Cardiac muscle cell (in vitro differentiated cells and primary cell): ENCODE results near the gene PIH1D1. TPM values are rescaled to one million over a fixed set of nuclear protein-coding genes. Genes with fewer than 3 reads are reported as not detected.
"Not testable (repeated sequence)": the region's sequence is repeated elsewhere in the genome, so short reads cannot be mapped to it uniquely, and the experiment has no call there.

ENCODE experiments used
- DNase-seq, 2 donors: peaks; one replicate each; pipeline versions ENCODE4 v3.0.0 to v3.0.0-alpha.2; 2010 to 2017; ENCODE audit warnings: low read depth in 1 of 2, low spot score in 1 of 2
- H3K27ac ChIP-seq: fragments of 200-600 bp; sonication (generic); 2 replicates; pipeline ENCODE4 v1.5.1; 2016
- H3K27me3 ChIP-seq: fragments of 200-600 bp; sonication (generic); 2 replicates; pipeline ENCODE4 v1.6.0; 2016; ENCODE audit warnings: control low read depth
- H3K36me3 ChIP-seq: fragments of 200-600 bp; sonication (generic); 2 replicates; pipeline ENCODE4 v1.5.1; 2016; ENCODE audit warnings: control low read depth
- H3K4me1 ChIP-seq: fragments of 200-600 bp; sonication (generic); 2 replicates; pipeline ENCODE4 v1.8.1; 2017; ENCODE audit warnings: low read depth, mild to moderate bottlenecking, mixed run types
- H3K4me3 ChIP-seq: fragments of 200-600 bp; sonication (generic); 2 replicates; pipeline ENCODE4 v1.5.1; 2016; ENCODE audit warnings: mild to moderate bottlenecking
- H3K9me3 ChIP-seq: fragments of 200-600 bp; sonication (generic); 2 replicates; pipeline ENCODE4 v1.5.1; 2017; ENCODE audit warnings: low read depth, mild to moderate bottlenecking, control low read depth
- CTCF ChIP-seq: IDR thresholded peaks from 2 replicates; pipeline ENCODE4 v1.5.1; 2012; ENCODE audit warnings: low read depth, mild to moderate bottlenecking, low read length
- polyA plus RNA-seq: library from polyadenylated mRNA; unstranded; fragments of >200 nt; fragmentation: Nextera tagmentation; extraction: Ambion mirVana; gene quantifications from 2 replicates; pipeline ENCODE4 v1.2.1, GENCODE V29; 2016
- total RNA-seq: library from RNA; depleted of rRNA; stranded (reverse); fragments of >200 nt; gene quantifications from 2 replicates; pipeline ENCODE4 v1.2.3, GENCODE V29; 2016

The PIH1D1 gene
- total and polyA plus RNA-seq, 2 experiments from 2014 or later, result 145 to 156 TPM

GRCh38 chr19:49475191-49475917 is 23.7 kb upstream of the PIH1D1 start:
- Histone ChIP-seq H3K9me3 (no peaks in the 10 kb centered on the region), H3K27ac (no peak overlapping the region), H3K27me3 (no peaks in the 10 kb centered on the region), H3K4me3 (no peak overlapping the region), H3K4me1 (no peaks in the 10 kb centered on the region), H3K36me3 (no peaks in the 10 kb centered on the region)
- no peak for TF ChIP-seq CTCF
- DNase-seq, result no peak

DNA sequence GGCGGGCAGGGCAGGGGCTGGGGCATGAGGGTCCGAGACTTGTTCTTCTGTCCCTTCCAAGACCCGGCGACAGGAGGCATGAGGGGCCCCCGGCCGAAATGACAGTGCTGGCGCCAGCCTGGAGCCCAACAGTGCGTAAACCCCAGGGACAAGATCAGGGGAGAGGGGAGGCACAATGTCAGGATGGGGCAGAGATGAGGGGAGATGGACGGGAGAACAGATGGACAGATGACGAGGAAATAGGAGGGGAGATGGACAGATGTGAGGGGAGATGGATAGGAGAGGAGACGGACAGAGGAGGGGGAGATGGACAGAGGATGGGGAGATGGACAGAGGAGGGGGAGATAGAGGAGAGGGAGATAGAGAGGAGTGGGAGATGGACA is 22.9 kb upstream of the PIH1D1 start:
- Histone ChIP-seq H3K36me3 (no peaks in the 10 kb centered on the region), H3K4me1 (no peaks in the 10 kb centered on the region), H3K9me3 (no peaks in the 10 kb centered on the region), H3K27ac (no peak overlapping the region), H3K4me3 (no peak overlapping the region), H3K27me3 (no peaks in the 10 kb centered on the region)
- no peak for TF ChIP-seq CTCF
- DNase-seq, result no peak

DNA sequence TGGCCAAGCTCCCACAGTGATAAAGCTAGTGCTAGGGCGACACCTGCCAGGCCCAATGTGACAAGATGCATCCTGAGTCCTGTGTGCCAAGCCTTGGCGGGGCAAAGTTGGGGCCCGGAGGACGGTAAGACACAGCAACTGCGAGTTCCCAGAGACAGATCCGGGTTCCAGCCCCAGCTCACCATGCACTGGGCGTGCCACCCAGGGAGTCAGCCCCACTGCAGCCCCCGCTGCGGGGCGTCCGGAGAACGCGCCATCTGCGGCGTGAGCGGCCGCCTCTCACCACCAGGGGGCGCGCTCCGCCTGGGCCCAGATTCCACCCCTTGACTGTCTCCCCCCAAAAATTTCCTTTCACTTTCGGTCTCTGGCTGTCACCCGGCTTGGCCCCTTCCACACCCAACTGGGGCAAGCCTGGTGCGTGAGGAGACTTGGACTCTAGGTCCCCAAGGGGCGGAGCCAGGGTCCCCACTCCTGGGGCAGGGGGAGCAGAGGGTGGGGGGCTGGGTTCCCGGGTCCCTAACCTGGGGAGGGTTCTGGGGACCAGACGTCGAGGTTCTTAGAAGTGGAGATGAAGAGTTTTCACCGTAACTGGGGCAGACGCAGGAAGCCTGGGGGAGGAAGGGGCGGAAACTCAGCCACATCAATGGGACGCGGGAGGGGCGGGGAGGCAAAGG is 22.4 kb upstream of the PIH1D1 start, which contains the start of gene FLT3LG:
TSS of gene FLT3LG (plus strand) at position 348 of the 674 bp plus-strand sequence. CDS start 425 bp downstream, outside the sequence.
- no peaks in the 10 kb centered on the region for H3K4me1 ChIP-seq
- TF ChIP-seq CTCF, result peak; percentile 98
- no peaks in the 10 kb centered on the region for H3K36me3 ChIP-seq
- no peaks in the 10 kb centered on the region for H3K9me3 ChIP-seq
- peak; percentile 60 to 78 for DNase-seq
- no peak within 1 kb of the TSS for H3K27ac ChIP-seq
- H3K27me3 ChIP-seq, result no peaks in the 10 kb centered on the region
- H3K4me3 ChIP-seq, result peak within 1 kb of the TSS; percentile 21

- not testable (repeated sequence) for H3K4me1 ChIP-seq, H3K36me3 ChIP-seq, H3K27ac ChIP-seq, H3K4me3 ChIP-seq, H3K27me3 ChIP-seq, DNase-seq, H3K9me3 ChIP-seq
Observed at GRCh38 chr19:49473501-49473867, 21.9 kb upstream of the PIH1D1 start.

- H3K27ac ChIP-seq, result no peak overlapping the region
- no peak overlapping the region for H3K4me3 ChIP-seq
- no peaks in the 10 kb centered on the region for H3K9me3 ChIP-seq
- no peaks in the 10 kb centered on the region for H3K36me3 ChIP-seq
- no peak for DNase-seq
- no peak for TF ChIP-seq CTCF
- no peaks in the 10 kb centered on the region for H3K4me1 ChIP-seq
- no peaks in the 10 kb centered on the region for H3K27me3 ChIP-seq
Observed at GRCh38 chr19:49472936-49473335, 21.3 kb upstream of the PIH1D1 start.

GRCh38 chr19:49470615-49470978 is 19.0 kb upstream of the PIH1D1 start:
- TF ChIP-seq CTCF, result no peak
- no peaks in the 10 kb centered on the region for H3K9me3 ChIP-seq
- no peaks in the 10 kb centered on the region for H3K36me3 ChIP-seq
- H3K27ac ChIP-seq, result no peak overlapping the region
- DNase-seq, result no peak
- H3K27me3 ChIP-seq, result no peaks in the 10 kb centered on the region
- no peak overlapping the region for H3K4me3 ChIP-seq
- H3K4me1 ChIP-seq, result no peaks in the 10 kb centered on the region
